ENCODE data around the gene SORCS2.
A peak's percentile ranks its signal among the peaks of the same experiment; 100 is the strongest.

The SORCS2 gene

GRCh38 chr4:7741946-7742806, 549.8 kb downstream of the SORCS2 start:
- H3K4me3 ChIP-seq = no peak overlapping the region
- no peak overlapping the region for H3K27ac ChIP-seq
- TF ChIP-seq, protein P1, sequence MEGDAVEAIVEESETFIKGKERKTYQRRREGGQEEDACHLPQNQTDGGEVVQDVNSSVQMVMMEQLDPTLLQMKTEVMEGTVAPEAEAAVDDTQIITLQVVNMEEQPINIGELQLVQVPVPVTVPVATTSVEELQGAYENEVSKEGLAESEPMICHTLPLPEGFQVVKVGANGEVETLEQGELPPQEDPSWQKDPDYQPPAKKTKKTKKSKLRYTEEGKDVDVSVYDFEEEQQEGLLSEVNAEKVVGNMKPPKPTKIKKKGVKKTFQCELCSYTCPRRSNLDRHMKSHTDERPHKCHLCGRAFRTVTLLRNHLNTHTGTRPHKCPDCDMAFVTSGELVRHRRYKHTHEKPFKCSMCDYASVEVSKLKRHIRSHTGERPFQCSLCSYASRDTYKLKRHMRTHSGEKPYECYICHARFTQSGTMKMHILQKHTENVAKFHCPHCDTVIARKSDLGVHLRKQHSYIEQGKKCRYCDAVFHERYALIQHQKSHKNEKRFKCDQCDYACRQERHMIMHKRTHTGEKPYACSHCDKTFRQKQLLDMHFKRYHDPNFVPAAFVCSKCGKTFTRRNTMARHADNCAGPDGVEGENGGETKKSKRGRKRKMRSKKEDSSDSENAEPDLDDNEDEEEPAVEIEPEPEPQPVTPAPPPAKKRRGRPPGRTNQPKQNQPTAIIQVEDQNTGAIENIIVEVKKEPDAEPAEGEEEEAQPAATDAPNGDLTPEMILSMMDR (IDR thresholded peaks at IDR 0.05) = no peak
- no peak for DNase-seq (ENCODE audit: low spot score)

DNA sequence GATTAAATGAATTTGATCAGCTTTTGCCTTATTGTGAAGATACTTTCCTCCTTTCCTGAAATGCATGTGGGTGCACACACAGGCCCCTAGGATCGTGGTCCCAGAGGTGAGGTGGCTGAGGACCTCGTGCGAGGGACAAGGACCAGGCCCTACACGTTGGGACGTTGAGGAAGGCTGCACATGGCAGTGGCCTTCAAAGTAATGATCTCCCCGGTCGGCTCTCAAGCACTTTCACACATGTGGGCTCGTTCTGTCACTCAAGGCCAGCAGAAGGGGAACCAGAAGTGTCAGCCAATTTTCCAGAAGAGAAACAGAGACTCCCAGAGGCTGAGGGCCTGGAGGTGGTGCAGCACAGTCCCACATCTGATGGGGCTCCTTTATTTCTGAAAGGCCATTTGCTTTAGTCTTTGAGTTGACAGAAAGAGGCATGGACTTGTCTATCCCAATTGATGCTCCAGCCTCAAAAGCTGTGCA, 550.5 kb downstream of the SORCS2 start:
- no peak overlapping the region for H3K27ac ChIP-seq
- H3K4me3 ChIP-seq = no peak overlapping the region
- TF ChIP-seq, protein P1 (IDR thresholded peaks at IDR 0.05) = no peak
- DNase-seq (ENCODE audit: low spot score) = no peak

DNA sequence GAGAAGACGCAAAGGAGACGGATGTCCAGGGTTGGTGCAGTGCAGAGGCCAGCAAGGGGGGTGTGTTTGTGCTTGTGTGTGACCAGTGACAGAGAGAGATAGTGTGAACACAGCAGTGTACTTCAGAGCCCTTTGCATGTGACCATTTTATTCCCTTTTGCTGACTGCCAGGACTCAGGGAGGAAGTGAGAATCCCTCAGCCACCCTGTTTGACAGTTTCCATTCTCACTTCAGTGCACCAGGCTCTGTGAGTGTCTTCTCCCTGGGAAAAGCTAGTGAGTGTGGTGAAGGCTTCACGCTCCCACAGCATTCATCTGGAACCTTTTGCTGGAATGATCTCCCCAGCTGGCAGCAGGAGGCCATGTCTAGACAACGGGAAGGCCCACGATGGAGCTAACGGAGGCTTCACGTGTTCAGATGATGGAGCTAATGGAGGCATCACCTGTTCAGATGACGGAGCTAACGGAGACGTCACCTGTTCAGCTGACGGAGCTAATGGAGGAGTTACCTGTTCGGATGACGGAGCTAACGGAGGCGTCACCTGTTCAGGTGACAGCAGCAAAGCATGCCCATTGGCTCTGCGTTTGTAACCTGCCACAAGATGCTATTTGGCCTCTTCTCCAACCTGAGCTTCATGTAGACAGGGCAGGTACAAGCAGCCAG, 551.9 kb downstream of the SORCS2 start:
- Histone ChIP-seq H3K4me3 (no peak overlapping the region), H3K27ac (peak overlapping the region in 1 of 2 donors; percentile 35)
- no peak for DNase-seq (ENCODE audit: low spot score)

DNA sequence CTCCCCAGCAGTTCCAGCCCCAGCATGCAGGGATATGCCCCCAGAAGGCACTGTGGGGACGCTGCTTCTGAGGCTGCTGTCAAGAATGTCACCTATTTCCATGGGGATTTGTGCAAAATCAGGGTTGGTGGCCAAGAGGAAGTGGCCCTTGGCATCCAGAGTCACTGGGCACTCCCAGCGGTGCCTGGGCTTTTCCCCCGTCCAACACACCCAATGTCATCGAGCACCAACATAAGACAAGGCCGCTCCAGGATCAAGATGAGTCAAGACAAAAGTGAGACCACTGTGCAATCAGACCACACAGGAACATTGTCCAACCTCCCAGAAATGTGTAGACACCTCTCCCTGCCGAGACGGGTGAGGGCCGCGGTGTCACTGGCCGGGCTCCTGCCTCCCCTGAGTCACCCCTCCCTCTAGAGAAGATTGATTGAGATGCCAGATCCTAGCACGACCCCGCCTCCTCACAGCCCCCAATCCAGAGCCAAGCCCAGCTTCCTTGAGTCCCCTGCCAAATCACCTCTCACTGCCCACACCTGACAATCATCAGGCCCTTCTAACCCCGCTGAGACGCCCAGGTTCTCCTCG, 553.1 kb downstream of the SORCS2 start:
- TF ChIP-seq, protein P1 (IDR thresholded peaks at IDR 0.05) = no peak
- no peak overlapping the region for H3K27ac ChIP-seq
- no peak for DNase-seq (ENCODE audit: low spot score)

More for the DNA sequence above, 551.9 kb downstream of the SORCS2 start:
- TF ChIP-seq, protein P1 (IDR thresholded peaks at IDR 0.05) = no peak

GRCh38 chr4:7746351-7747061, 554.2 kb downstream of the SORCS2 start:
- TF ChIP-seq, protein P1 (IDR thresholded peaks at IDR 0.05) = no peak

More for the DNA sequence above, 553.1 kb downstream of the SORCS2 start:
- H3K4me3 ChIP-seq = no peak overlapping the region

GRCh38 chr4:7747062-7747385, 554.7 kb downstream of the SORCS2 start:
- no peak for DNase-seq (ENCODE audit: low spot score)
- no peak overlapping the region for H3K27ac ChIP-seq
- H3K4me3 ChIP-seq = no peak overlapping the region
- TF ChIP-seq, protein P1 (IDR thresholded peaks at IDR 0.05) = no peak

More at GRCh38 chr4:7746351-7747061, 554.2 kb downstream of the SORCS2 start:
- H3K27ac ChIP-seq = no peak overlapping the region
- DNase-seq (ENCODE audit: low spot score) = no peak
- no peak overlapping the region for H3K4me3 ChIP-seq
